ENCODE results near the gene SLC6A20. TPM values are rescaled to one million over a fixed set of nuclear protein-coding genes. Genes with fewer than 3 reads are reported as not detected.
A peak's percentile ranks its signal among the peaks of the same experiment; 100 is the strongest.

SLC6A20 gene
- total RNA-seq, 1 experiment from 2014 or later = 0.89 TPM

- no peak overlapping the region for H3K4me3 ChIP-seq (replicated peaks in 1 of 2; ENCODE audit: low read depth in 1 of 2, low read length in 2 of 2)
- no peaks in the 10 kb centered on the region for H3K9me2 ChIP-seq (ENCODE audit: insufficient read depth)
- no peak overlapping the region for H2AFZ ChIP-seq (ENCODE audit: low read depth, low read length, poor library complexity, severe bottlenecking)
- peak; percentile 54; the same call in 1 of the 2 replicates for ATAC-seq
- POLR2A ChIA-PET = no interaction called here
- H3K9ac ChIP-seq (ENCODE audit: low read length) = no peak overlapping the region
- BruUV-seq (replicated peaks) = no TSS peak
- CTCF ChIA-PET = no interaction called here
- TF ChIP-seq CEBPB (IDR thresholded peaks at IDR 0.05; ENCODE audit: low read depth) (no peak), TCF7L2 (IDR thresholded peaks at IDR 0.05; ENCODE audit: borderline replicate concordance, extremely low read depth, insufficient read depth, insufficient read length) (no peak), FOSL1 (IDR thresholded peaks at IDR 0.05; ENCODE audit: low read depth) (no peak), SIN3A (IDR thresholded peaks at IDR 0.05; ENCODE audit: low read depth) (no peak), EGR1 (IDR thresholded peaks at IDR 0.05; ENCODE audit: low read depth) (no peak), EZH2phosphoT487 (IDR thresholded peaks at IDR 0.05; ENCODE audit: borderline replicate concordance) (no peak), CBX3 (IDR thresholded peaks at IDR 0.05; ENCODE audit: low read depth) (no peak), RAD21 (IDR thresholded peaks at IDR 0.05; ENCODE audit: low read depth) (no peak), JUND (IDR thresholded peaks at IDR 0.05) (no peak), SP1 (IDR thresholded peaks at IDR 0.05; ENCODE audit: low read depth) (no peak), ZFX (IDR thresholded peaks at IDR 0.05) (no peak), POLR2AphosphoS5 (IDR thresholded peaks at IDR 0.05; ENCODE audit: low read depth, low read length) (no peak), SRF (IDR thresholded peaks at IDR 0.05; ENCODE audit: low read depth) (no peak), MAX (IDR thresholded peaks at IDR 0.05) (no peak)
- TF ChIP-seq, protein P1, sequence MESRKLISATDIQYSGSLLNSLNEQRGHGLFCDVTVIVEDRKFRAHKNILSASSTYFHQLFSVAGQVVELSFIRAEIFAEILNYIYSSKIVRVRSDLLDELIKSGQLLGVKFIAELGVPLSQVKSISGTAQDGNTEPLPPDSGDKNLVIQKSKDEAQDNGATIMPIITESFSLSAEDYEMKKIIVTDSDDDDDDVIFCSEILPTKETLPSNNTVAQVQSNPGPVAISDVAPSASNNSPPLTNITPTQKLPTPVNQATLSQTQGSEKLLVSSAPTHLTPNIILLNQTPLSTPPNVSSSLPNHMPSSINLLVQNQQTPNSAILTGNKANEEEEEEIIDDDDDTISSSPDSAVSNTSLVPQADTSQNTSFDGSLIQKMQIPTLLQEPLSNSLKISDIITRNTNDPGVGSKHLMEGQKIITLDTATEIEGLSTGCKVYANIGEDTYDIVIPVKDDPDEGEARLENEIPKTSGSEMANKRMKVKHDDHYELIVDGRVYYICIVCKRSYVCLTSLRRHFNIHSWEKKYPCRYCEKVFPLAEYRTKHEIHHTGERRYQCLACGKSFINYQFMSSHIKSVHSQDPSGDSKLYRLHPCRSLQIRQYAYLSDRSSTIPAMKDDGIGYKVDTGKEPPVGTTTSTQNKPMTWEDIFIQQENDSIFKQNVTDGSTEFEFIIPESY (IDR thresholded peaks at IDR 0.05; ENCODE audit: extremely low read depth, insufficient replicate concordance, low read length) = no peak
- TF ChIP-seq, protein P2, sequence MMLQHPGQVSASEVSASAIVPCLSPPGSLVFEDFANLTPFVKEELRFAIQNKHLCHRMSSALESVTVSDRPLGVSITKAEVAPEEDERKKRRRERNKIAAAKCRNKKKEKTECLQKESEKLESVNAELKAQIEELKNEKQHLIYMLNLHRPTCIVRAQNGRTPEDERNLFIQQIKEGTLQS (IDR thresholded peaks at IDR 0.05) = no peak
- H3K36me3 ChIP-seq (ENCODE audit: control insufficient read depth in 1 of 2, insufficient read depth in 2 of 2, low read length in 2 of 2) = no peaks in the 10 kb centered on the region
- H3K79me2 ChIP-seq (ENCODE audit: insufficient read depth, low read length) = no peaks in the 10 kb centered on the region
- peaks cover 9 to 12% of the 10 kb centered on the region in 2 experiments; a peak in 3 of 4 replicates for H3K4me1 ChIP-seq (ENCODE audit: control insufficient read depth in 1 of 2, insufficient read depth in 2 of 2, low read length in 2 of 2)
- intact Hi-C loops (cut with micrococcal nuclease) = no loop called here
- RAD21 ChIA-PET (ENCODE audit: low non-redundant PET in 1 of 2, low total read pairs in 2 of 2, uncharacterized antibody in 2 of 2, unreplicated experiment in 2 of 2) = interaction anchor here in 1 of 2 experiments (0.9 kb wide), 1 partner anchor 61 kb away, joined by 3 read pairs; no protein-coding TSS in a partner anchor
- H3K27ac ChIP-seq (ENCODE audit: low read depth, low read length) = no peak overlapping the region
- H4K20me1 ChIP-seq (ENCODE audit: insufficient read depth) = no peaks in the 10 kb centered on the region
- H3K27me3 ChIP-seq (ENCODE audit: insufficient read depth, low read length) = no peaks in the 10 kb centered on the region
- no peak overlapping the region for H3K4me2 ChIP-seq (ENCODE audit: low read length)
- H3K9me3 ChIP-seq (ENCODE audit: control insufficient read depth in 1 of 2, insufficient read depth in 1 of 2, low read depth in 1 of 2, low read length in 2 of 2) = no peaks in the 10 kb centered on the region
- DNase-seq (ENCODE audit: low read depth, low spot score) = no peak
Measured at GRCh38 chr3:45777111-45777745, 19.1 kb downstream of the SLC6A20 start.
